GM12878 (cell line): ENCODE results near the gene RSPO4. TPM values are rescaled to one million over a fixed set of nuclear protein-coding genes. Genes with fewer than 3 reads are reported as not detected.

ENCODE experiments used
- ATAC-seq: fragments of 200-7000 bp; cut with Tn5 transposase; 3 replicates; pipeline ENCODE4 v1.9.1; 2020; ENCODE audit warnings: mild to moderate bottlenecking, moderate library complexity
- BruUV-seq: library from RNA; stranded (reverse); fragments of 400-500 nt; replicated peaks from 2 replicates; lab custom pipeline; 2021; lab: Mats Ljungman, UMichigan
- CTCF ChIA-PET: fragments of 300-600 bp; sonication (Branson Sonifier 250); formaldehyde crosslinking; extraction: SDS; loops from one replicate; lab custom pipeline; 2021; ENCODE audit warnings: inconsistent platforms; lab: Yijun Ruan, JAX
- POLR2A ChIA-PET: fragments of 350-600 bp; formaldehyde crosslinking; extraction: SDS; loops from one replicate; lab custom pipeline; 2021; ENCODE audit warnings: inconsistent platforms; lab: Charles Lee
- RAD21 ChIA-PET: fragments of 300-600 bp; sonication (Branson Sonifier 250); formaldehyde crosslinking; loops from one replicate; lab custom pipeline; 2023; ENCODE audit warnings: antibody characterized with exemption; ENCODE audit not compliant: unreplicated experiment; lab: Charles Lee
- SMC1A ChIA-PET: fragments of 300-600 bp; sonication (Branson Sonifier 250); formaldehyde crosslinking; loops from one replicate; lab custom pipeline; 2023; ENCODE audit not compliant: unreplicated experiment, uncharacterized antibody; lab: Charles Lee
- DNase-seq: peaks from one replicate; pipeline ENCODE4 v3.0.0-alpha.2; 2011; ENCODE audit warnings: low read depth, low spot score
- FAIRE-seq: peaks from 3 replicates; lab custom pipeline; 2011; peaks lifted over from hg19 to GRCh38; lab: Jason Lieb, UNC
- H2AFZ ChIP-seq: 2 replicates; pipeline ENCODE4 v1.6.0; 2011; ENCODE audit warnings: low read depth, low read length, control low read depth; ENCODE audit not compliant: control insufficient read depth
- H3K27ac ChIP-seq: 2 replicates; pipeline ENCODE4 v1.5.1; 2011; ENCODE audit warnings: control low read depth; ENCODE audit not compliant: control insufficient read depth, insufficient read depth
- H3K27me3 ChIP-seq, 2 experiments: replicated peaks in 1 of 2; 2 replicates each; pipeline versions ENCODE4 v1.6.0 to v1.6.1; 2011; ENCODE audit warnings: low read length in 1 of 2; ENCODE audit not compliant: control insufficient read depth in 2 of 2, insufficient read depth in 2 of 2
- H3K36me3 ChIP-seq, 2 experiments: 2 replicates each; pipeline ENCODE4 v1.5.1; 2011; ENCODE audit warnings: low read length in 1 of 2; ENCODE audit not compliant: control insufficient read depth in 2 of 2, insufficient read depth in 2 of 2
- H3K4me1 ChIP-seq: 2 replicates; pipeline ENCODE4 v1.6.1; 2011; ENCODE audit warnings: mild to moderate bottlenecking, low read length, moderate library complexity, mixed read lengths; ENCODE audit not compliant: control insufficient read depth, insufficient read depth
- H3K4me2 ChIP-seq: 2 replicates; pipeline ENCODE4 v1.6.0; 2011; ENCODE audit warnings: control low read depth; ENCODE audit not compliant: control insufficient read depth, insufficient read depth
- H3K4me3 ChIP-seq: fragments of 200-600 bp; sonication (generic); 2 replicates; pipeline ENCODE4 v1.5.1; 2016
- H3K79me2 ChIP-seq: 2 replicates; pipeline ENCODE4 v1.6.0; 2011; ENCODE audit warnings: low read length; ENCODE audit not compliant: control insufficient read depth, insufficient read depth
- H3K9ac ChIP-seq: 2 replicates; pipeline ENCODE4 v1.8.0; 2011; ENCODE audit warnings: low read length, control low read depth, mixed read lengths; ENCODE audit not compliant: control insufficient read depth, insufficient read depth
- H3K9me3 ChIP-seq: replicated peaks from 3 replicates; pipeline ENCODE4 v1.5.1; 2011; ENCODE audit warnings: mild to moderate bottlenecking, low read length; ENCODE audit not compliant: control insufficient read depth, insufficient read depth
- H4K20me1 ChIP-seq: 2 replicates; pipeline ENCODE4 v1.6.0; 2011; ENCODE audit not compliant: control insufficient read depth, insufficient read depth
- BCL11A ChIP-seq: IDR thresholded peaks from 2 replicates; pipeline ENCODE4 v1.6.1; 2011; ENCODE audit warnings: low read depth, low read length
- EGR1 ChIP-seq, 2 experiments: IDR thresholded peaks; 1 replicate in 1 of 2; 2 replicates in 1 of 2; pipeline ENCODE4 v1.6.1; 2011 to 2012; ENCODE audit warnings: low read depth in 2 of 2, low read length in 2 of 2, borderline replicate concordance in 1 of 2, mild to moderate bottlenecking in 1 of 2, moderate library complexity in 1 of 2
- FOXM1 ChIP-seq: IDR thresholded peaks from 2 replicates; pipeline ENCODE4 v1.6.1; 2012; ENCODE audit warnings: low read depth, mild to moderate bottlenecking, inconsistent platforms, low read length, moderate library complexity
- GABPA ChIP-seq: IDR thresholded peaks from 2 replicates; pipeline ENCODE4 v1.6.1; 2014; ENCODE audit warnings: antibody characterized with exemption, low read depth, mild to moderate bottlenecking, inconsistent platforms
- MEF2B ChIP-seq: fragments of 450-650 bp; IDR thresholded peaks from 2 replicates; pipeline ENCODE4 v1.6.1; 2018; ENCODE audit warnings: mild to moderate bottlenecking, moderate library complexity; ENCODE audit not compliant: partially characterized antibody, poor library complexity, severe bottlenecking
- MYB ChIP-seq: fragments of 150-350 bp; IDR thresholded peaks from 2 replicates; pipeline ENCODE4 v1.6.1; 2014; ENCODE audit warnings: mild to moderate bottlenecking, low read depth, low read length, borderline replicate concordance
- NFYA ChIP-seq: IDR thresholded peaks from 2 replicates; pipeline ENCODE4 v1.6.1; 2011; ENCODE audit warnings: low read depth, mild to moderate bottlenecking, low read length, improper control_type of control experiment, borderline replicate concordance
- PAX8 ChIP-seq: fragments of 450-650 bp; IDR thresholded peaks from 2 replicates; pipeline ENCODE4 v1.6.1; 2017; ENCODE audit warnings: mild to moderate bottlenecking, moderate library complexity
- SPI1 ChIP-seq: IDR thresholded peaks from 2 replicates; pipeline ENCODE4 v1.6.1; 2011; ENCODE audit warnings: low read depth, mild to moderate bottlenecking, low read length, moderate library complexity, borderline replicate concordance; ENCODE audit not compliant: insufficient read depth
- ZNF217 ChIP-seq: fragments of 450-650 bp; IDR thresholded peaks from 2 replicates; pipeline ENCODE4 v1.6.1; 2017; ENCODE audit warnings: antibody characterized with exemption, mild to moderate bottlenecking
- WGBS: methylation state at CpG from one replicate; pipeline ENCODE4 v1.1.6; 2016; ENCODE audit warnings: low lambda C conversion rate; ENCODE audit not compliant: insufficient replicate concordance, insufficient coverage; ENCODE audit errors: missing lambda C conversion rate; 5-methylcytosine and 5-hydroxymethylcytosine counted together
- in situ Hi-C: fragments of 300-500 bp; cut with MboI; formaldehyde crosslinking; loops from 9 replicates; pipeline ENCODE4 v1.14.3; 2018; ENCODE audit warnings: mixed read lengths
- intact Hi-C: fragments of 100-400 bp; cut with micrococcal nuclease; formaldehyde crosslinking; loops from one replicate; pipeline ENCODE4 v1.14.2; 2022; ENCODE audit not compliant: unreplicated experiment
- polyA plus RNA-seq, 11 experiments: library from polyadenylated mRNA; depleted of rRNA in 4 of 11; unstranded in 6 of 11; stranded (reverse) in 5 of 11; fragments of >200 nt; fragmentation: Nextera tagmentation in 4 of 11; fragmentation: Illumina TruSeq in 1 of 11; extraction: Ambion mirVana in 4 of 11; extraction: Trizol in 1 of 11; gene quantifications; 1 replicate in 1 of 11; 2 replicates in 10 of 11; pipeline versions ENCODE4 v1.2.1 to v1.2.3, GENCODE V29; 2011 to 2016; ENCODE audit warnings: inconsistent platforms in 2 of 11, missing spikeins in 2 of 11, low read depth in 1 of 11
- total RNA-seq, 4 experiments: library from RNA; depleted of rRNA in 3 of 4; stranded (reverse); fragments of >200 nt in 3 of 4; fragmentation: Illumina TruSeq in 1 of 4; extraction: Trizol in 1 of 4; gene quantifications; 2 replicates each; pipeline versions ENCODE4 v1.2.1 to v1.2.3, GENCODE V29; 2013 to 2021
- TF ChIP-seq, protein P1 (sequence below): fragments of 450-650 bp; IDR thresholded peaks from 2 replicates; pipeline ENCODE4 v1.6.1; 2018; ENCODE audit warnings: borderline replicate concordance, mild to moderate bottlenecking; ENCODE audit not compliant: partially characterized antibody

Gene RSPO4
- total and polyA plus RNA-seq, 10 of the 15 experiments (the other 5 are each of a cell fraction or from before 2014, with no cell fraction given), result 0.06 TPM; not detected in 9

DNA sequence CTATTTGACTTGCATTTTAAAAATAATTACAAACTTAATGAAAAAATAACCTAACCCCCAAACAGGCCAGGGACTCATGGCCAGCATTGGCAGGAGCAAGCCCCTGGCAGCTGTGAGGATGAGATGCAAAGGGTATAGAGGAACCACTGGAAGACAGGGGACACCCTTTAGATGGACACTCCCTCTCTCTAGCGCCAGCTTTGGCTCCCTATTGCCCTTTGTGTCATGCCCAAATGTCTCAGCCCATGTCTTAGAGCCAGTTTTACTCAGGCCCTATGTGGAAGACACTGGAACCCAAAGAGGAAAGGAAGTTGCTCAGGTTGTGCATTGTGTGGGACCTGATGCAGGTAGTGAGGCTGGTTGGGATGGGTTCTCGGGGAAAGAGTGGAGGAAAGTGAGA is 34.9 kb upstream of the RSPO4 start:
- POLR2A ChIA-PET, result no interaction called here
- RAD21 ChIA-PET, result no interaction called here
- no peak overlapping the region for H2AFZ ChIP-seq
- DNase-seq, result no peak
- in situ Hi-C loops, result no loop called here
- H3K4me2 ChIP-seq, result no peak overlapping the region
- TF ChIP-seq ZNF217, result no peak
- TF ChIP-seq PAX8, result no peak
- TF ChIP-seq NFYA, result no peak
- no peak for TF ChIP-seq GABPA
- TF ChIP-seq, protein P1, sequence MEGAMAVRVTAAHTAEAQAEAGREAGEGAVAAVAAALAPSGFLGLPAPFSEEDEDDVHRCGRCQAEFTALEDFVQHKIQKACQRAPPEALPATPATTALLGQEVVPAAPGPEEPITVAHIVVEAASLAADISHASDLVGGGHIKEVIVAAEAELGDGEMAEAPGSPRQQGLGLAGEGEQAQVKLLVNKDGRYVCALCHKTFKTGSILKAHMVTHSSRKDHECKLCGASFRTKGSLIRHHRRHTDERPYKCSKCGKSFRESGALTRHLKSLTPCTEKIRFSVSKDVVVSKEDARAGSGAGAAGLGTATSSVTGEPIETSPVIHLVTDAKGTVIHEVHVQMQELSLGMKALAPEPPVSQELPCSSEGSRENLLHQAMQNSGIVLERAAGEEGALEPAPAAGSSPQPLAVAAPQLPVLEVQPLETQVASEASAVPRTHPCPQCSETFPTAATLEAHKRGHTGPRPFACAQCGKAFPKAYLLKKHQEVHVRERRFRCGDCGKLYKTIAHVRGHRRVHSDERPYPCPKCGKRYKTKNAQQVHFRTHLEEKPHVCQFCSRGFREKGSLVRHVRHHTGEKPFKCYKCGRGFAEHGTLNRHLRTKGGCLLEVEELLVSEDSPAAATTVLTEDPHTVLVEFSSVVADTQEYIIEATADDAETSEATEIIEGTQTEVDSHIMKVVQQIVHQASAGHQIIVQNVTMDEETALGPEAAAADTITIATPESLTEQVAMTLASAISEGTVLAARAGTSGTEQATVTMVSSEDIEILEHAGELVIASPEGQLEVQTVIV, result no peak
- no peak for TF ChIP-seq MYB
- no peak for TF ChIP-seq MEF2B
- no peak for TF ChIP-seq BCL11A
- no peak for TF ChIP-seq FOXM1
- no peak for TF ChIP-seq EGR1 (IDR thresholded peaks at IDR 0.05; ENCODE audit: borderline replicate concordance in 1 of 2, low read depth in 2 of 2, low read length in 2 of 2)
- no peak for TF ChIP-seq SPI1
- TF ChIP-seq, all 136 proteins: peak for 0
- FAIRE-seq (no peak), ATAC-seq (no peak)
- no TSS peak for BruUV-seq
- H4K20me1 ChIP-seq, result no peaks in the 10 kb centered on the region
- H3K4me3 ChIP-seq, result no peak overlapping the region
- CTCF ChIA-PET, result interaction anchor here (3.2 kb wide), 1 partner anchor 72 kb away, joined by 7 read pairs; no protein-coding TSS in a partner anchor
- no peaks in the 10 kb centered on the region for H3K36me3 ChIP-seq
- H3K9me3 ChIP-seq, result no peaks in the 10 kb centered on the region
- 0% methylated on average over 2 of the region's 2 CpGs for WGBS
- no peak overlapping the region for H3K27ac ChIP-seq
- peaks cover 4% of the 10 kb centered on the region; the same call in 1 of the 2 replicates for H3K4me1 ChIP-seq
- no peak overlapping the region for H3K9ac ChIP-seq
- intact Hi-C loops, result no loop called here
- no peaks in the 10 kb centered on the region; a peak in 1 of 4 replicates for H3K27me3 ChIP-seq
- SMC1A ChIA-PET, result interaction anchor here (0.6 kb wide), 1 partner anchor 177 kb away, joined by 4 read pairs; no protein-coding TSS in a partner anchor
- no peaks in the 10 kb centered on the region for H3K79me2 ChIP-seq
